GM12878 (cell line): ENCODE measurements around the gene CACNA2D3. TPM values are rescaled to one million over a fixed set of nuclear protein-coding genes. Genes with fewer than 3 reads are reported as not detected.

ENCODE experiments used
- ATAC-seq: fragments of 200-7000 bp; cut with Tn5 transposase; 3 replicates; pipeline ENCODE4 v1.9.1; 2020; ENCODE audit warnings: mild to moderate bottlenecking, moderate library complexity
- BruUV-seq: library from RNA; stranded (reverse); fragments of 400-500 nt; replicated peaks from 2 replicates; lab custom pipeline; 2021; lab: Mats Ljungman, UMichigan
- CTCF ChIA-PET: fragments of 300-600 bp; sonication (Branson Sonifier 250); formaldehyde crosslinking; extraction: SDS; loops from one replicate; lab custom pipeline; 2021; ENCODE audit warnings: inconsistent platforms; lab: Yijun Ruan, JAX
- POLR2A ChIA-PET: fragments of 350-600 bp; formaldehyde crosslinking; extraction: SDS; loops from one replicate; lab custom pipeline; 2021; ENCODE audit warnings: inconsistent platforms; lab: Charles Lee
- RAD21 ChIA-PET: fragments of 300-600 bp; sonication (Branson Sonifier 250); formaldehyde crosslinking; loops from one replicate; lab custom pipeline; 2023; ENCODE audit warnings: antibody characterized with exemption; ENCODE audit not compliant: unreplicated experiment; lab: Charles Lee
- SMC1A ChIA-PET: fragments of 300-600 bp; sonication (Branson Sonifier 250); formaldehyde crosslinking; loops from one replicate; lab custom pipeline; 2023; ENCODE audit not compliant: unreplicated experiment, uncharacterized antibody; lab: Charles Lee
- DNase-seq: peaks from one replicate; pipeline ENCODE4 v3.0.0-alpha.2; 2011; ENCODE audit warnings: low read depth, low spot score
- FAIRE-seq: peaks from 3 replicates; lab custom pipeline; 2011; peaks lifted over from hg19 to GRCh38; lab: Jason Lieb, UNC
- H2AFZ ChIP-seq: 2 replicates; pipeline ENCODE4 v1.6.0; 2011; ENCODE audit warnings: low read depth, low read length, control low read depth; ENCODE audit not compliant: control insufficient read depth
- H3K27ac ChIP-seq: 2 replicates; pipeline ENCODE4 v1.5.1; 2011; ENCODE audit warnings: control low read depth; ENCODE audit not compliant: control insufficient read depth, insufficient read depth
- H3K27me3 ChIP-seq, 2 experiments: replicated peaks in 1 of 2; 2 replicates each; pipeline versions ENCODE4 v1.6.0 to v1.6.1; 2011; ENCODE audit warnings: low read length in 1 of 2; ENCODE audit not compliant: control insufficient read depth in 2 of 2, insufficient read depth in 2 of 2
- H3K36me3 ChIP-seq, 2 experiments: 2 replicates each; pipeline ENCODE4 v1.5.1; 2011; ENCODE audit warnings: low read length in 1 of 2; ENCODE audit not compliant: control insufficient read depth in 2 of 2, insufficient read depth in 2 of 2
- H3K4me1 ChIP-seq: 2 replicates; pipeline ENCODE4 v1.6.1; 2011; ENCODE audit warnings: mild to moderate bottlenecking, low read length, moderate library complexity, mixed read lengths; ENCODE audit not compliant: control insufficient read depth, insufficient read depth
- H3K4me2 ChIP-seq: 2 replicates; pipeline ENCODE4 v1.6.0; 2011; ENCODE audit warnings: control low read depth; ENCODE audit not compliant: control insufficient read depth, insufficient read depth
- H3K4me3 ChIP-seq: fragments of 200-600 bp; sonication (generic); 2 replicates; pipeline ENCODE4 v1.5.1; 2016
- H3K79me2 ChIP-seq: 2 replicates; pipeline ENCODE4 v1.6.0; 2011; ENCODE audit warnings: low read length; ENCODE audit not compliant: control insufficient read depth, insufficient read depth
- H3K9ac ChIP-seq: 2 replicates; pipeline ENCODE4 v1.8.0; 2011; ENCODE audit warnings: low read length, control low read depth, mixed read lengths; ENCODE audit not compliant: control insufficient read depth, insufficient read depth
- H3K9me3 ChIP-seq: replicated peaks from 3 replicates; pipeline ENCODE4 v1.5.1; 2011; ENCODE audit warnings: mild to moderate bottlenecking, low read length; ENCODE audit not compliant: control insufficient read depth, insufficient read depth
- H4K20me1 ChIP-seq: 2 replicates; pipeline ENCODE4 v1.6.0; 2011; ENCODE audit not compliant: control insufficient read depth, insufficient read depth
- CHD4 ChIP-seq: fragments of 200-600 bp; sonication (generic); IDR thresholded peaks from 2 replicates; pipeline ENCODE4 v1.6.1; 2016; ENCODE audit warnings: mild to moderate bottlenecking
- DPF2 ChIP-seq: fragments of 450-650 bp; IDR thresholded peaks from 2 replicates; pipeline ENCODE4 v1.6.1; 2017; ENCODE audit warnings: mild to moderate bottlenecking
- EED ChIP-seq: sonication (generic); IDR thresholded peaks from 2 replicates; pipeline ENCODE4 v1.6.1; 2016; ENCODE audit warnings: antibody characterized with exemption, low read depth
- GABPA ChIP-seq: IDR thresholded peaks from 2 replicates; pipeline ENCODE4 v1.6.1; 2014; ENCODE audit warnings: antibody characterized with exemption, low read depth, mild to moderate bottlenecking, inconsistent platforms
- MEF2B ChIP-seq: fragments of 450-650 bp; IDR thresholded peaks from 2 replicates; pipeline ENCODE4 v1.6.1; 2018; ENCODE audit warnings: mild to moderate bottlenecking, moderate library complexity; ENCODE audit not compliant: partially characterized antibody, poor library complexity, severe bottlenecking
- MTA3 ChIP-seq: IDR thresholded peaks from 2 replicates; pipeline ENCODE4 v1.6.1; 2012; ENCODE audit warnings: low read length, inconsistent platforms, borderline replicate concordance
- NFYB ChIP-seq: IDR thresholded peaks from 2 replicates; pipeline ENCODE4 v1.6.1; 2011; ENCODE audit warnings: low read depth, mild to moderate bottlenecking, low read length, improper control_type of control experiment, moderate library complexity; ENCODE audit not compliant: insufficient read depth
- RELB ChIP-seq: fragments of 450-650 bp; IDR thresholded peaks from 2 replicates; pipeline ENCODE4 v1.6.1; 2017; ENCODE audit warnings: low read depth, mild to moderate bottlenecking, moderate library complexity
- SREBF2 ChIP-seq: IDR thresholded peaks from 2 replicates; pipeline ENCODE4 v1.6.1; 2012; ENCODE audit warnings: mild to moderate bottlenecking, low read length
- ZNF217 ChIP-seq: fragments of 450-650 bp; IDR thresholded peaks from 2 replicates; pipeline ENCODE4 v1.6.1; 2017; ENCODE audit warnings: antibody characterized with exemption, mild to moderate bottlenecking
- WGBS: methylation state at CpG from one replicate; pipeline ENCODE4 v1.1.6; 2016; ENCODE audit warnings: low lambda C conversion rate; ENCODE audit not compliant: insufficient replicate concordance, insufficient coverage; ENCODE audit errors: missing lambda C conversion rate; 5-methylcytosine and 5-hydroxymethylcytosine counted together
- in situ Hi-C: fragments of 300-500 bp; cut with MboI; formaldehyde crosslinking; loops from 9 replicates; pipeline ENCODE4 v1.14.3; 2018; ENCODE audit warnings: mixed read lengths
- intact Hi-C: fragments of 100-400 bp; cut with micrococcal nuclease; formaldehyde crosslinking; loops from one replicate; pipeline ENCODE4 v1.14.2; 2022; ENCODE audit not compliant: unreplicated experiment
- polyA plus RNA-seq, 11 experiments: library from polyadenylated mRNA; depleted of rRNA in 4 of 11; unstranded in 6 of 11; stranded (reverse) in 5 of 11; fragments of >200 nt; fragmentation: Nextera tagmentation in 4 of 11; fragmentation: Illumina TruSeq in 1 of 11; extraction: Ambion mirVana in 4 of 11; extraction: Trizol in 1 of 11; gene quantifications; 1 replicate in 1 of 11; 2 replicates in 10 of 11; pipeline versions ENCODE4 v1.2.1 to v1.2.3, GENCODE V29; 2011 to 2016; ENCODE audit warnings: inconsistent platforms in 2 of 11, missing spikeins in 2 of 11, low read depth in 1 of 11
- total RNA-seq, 4 experiments: library from RNA; depleted of rRNA in 3 of 4; stranded (reverse); fragments of >200 nt in 3 of 4; fragmentation: Illumina TruSeq in 1 of 4; extraction: Trizol in 1 of 4; gene quantifications; 2 replicates each; pipeline versions ENCODE4 v1.2.1 to v1.2.3, GENCODE V29; 2013 to 2021

Gene CACNA2D3
- total and polyA plus RNA-seq, 10 of the 15 experiments (the other 5 are each of a cell fraction or from before 2014, with no cell fraction given), result not detected

DNA sequence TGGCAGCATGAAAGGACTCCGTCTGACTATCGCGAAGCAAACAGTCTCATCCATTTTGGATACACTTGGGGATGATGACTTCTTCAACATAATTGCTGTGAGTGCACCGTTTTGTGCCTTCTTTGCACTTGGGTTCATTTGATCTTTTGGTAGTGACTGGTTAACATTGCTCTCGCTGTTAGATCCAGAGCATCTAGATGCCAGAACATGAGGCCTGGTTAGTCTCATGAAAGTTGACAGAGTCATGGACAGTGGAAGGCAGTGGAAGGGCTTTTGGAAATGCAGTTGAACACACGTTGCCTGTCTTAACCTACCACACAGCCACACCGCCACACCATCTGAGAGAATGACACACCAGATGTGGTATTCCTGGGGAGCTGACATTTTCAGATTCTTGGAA lies 447.7 kb downstream of the CACNA2D3 start:
- H4K20me1 ChIP-seq, result no peaks in the 10 kb centered on the region
- ChIA-PET CTCF (no interaction called here), RAD21 (no interaction called here), SMC1A (no interaction called here), POLR2A (no interaction called here)
- DNase-seq (no peak), ATAC-seq (no peak), FAIRE-seq (no peak)
- no peak overlapping the region for H3K4me3 ChIP-seq
- H2AFZ ChIP-seq, result no peak overlapping the region
- H3K9me3 ChIP-seq, result no peaks in the 10 kb centered on the region
- H3K27me3 ChIP-seq, result no peaks in the 10 kb centered on the region
- H3K9ac ChIP-seq, result no peak overlapping the region
- H3K4me2 ChIP-seq, result no peak overlapping the region
- TF ChIP-seq DPF2 (no peak), SREBF2 (no peak), MTA3 (no peak), CHD4 (no peak), ZNF217 (no peak), MEF2B (no peak), RELB (no peak), GABPA (no peak), NFYB (no peak), EED (no peak)
- H3K27ac ChIP-seq, result no peak overlapping the region
- no peaks in the 10 kb centered on the region for H3K36me3 ChIP-seq
- no TSS peak for BruUV-seq
- H3K79me2 ChIP-seq, result no peaks in the 10 kb centered on the region
- WGBS, result 54% methylated on average over 7 of the region's 7 CpGs
- in situ Hi-C loops, result no loop called here
- intact Hi-C loops, result no loop called here
- no peaks in the 10 kb centered on the region for H3K4me1 ChIP-seq
